ENCODE data around the gene RUNX1. TPM values are rescaled to one million over a fixed set of nuclear protein-coding genes. Genes with fewer than 3 reads are reported as not detected.
"Not testable (repeated sequence)": the region's sequence is repeated elsewhere in the genome, so short reads cannot be mapped to it uniquely, and the experiment has no call there.

RUNX1 gene
- total RNA-seq, 2 experiments from 2014 or later, result 49.5 to 58.8 TPM

DNA sequence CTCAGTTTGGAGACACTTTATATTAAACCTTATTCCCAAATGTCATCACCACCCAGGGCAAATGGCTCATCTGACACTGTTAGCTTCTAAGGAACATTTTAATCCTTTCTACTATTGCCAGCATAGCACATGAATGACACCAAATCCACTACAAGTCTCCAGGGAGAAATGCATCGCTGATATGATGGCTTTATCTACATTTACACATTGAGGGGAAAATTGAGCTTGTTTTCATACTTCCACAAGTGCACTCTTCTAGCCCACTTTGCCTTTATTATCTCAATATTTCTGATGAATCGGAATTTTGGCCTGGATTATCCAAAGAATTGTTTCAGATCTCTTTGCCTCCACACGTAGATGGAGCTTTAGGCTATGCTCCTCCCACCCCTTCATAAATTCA, 75.4 kb downstream of the RUNX1 start:
- Mint-ChIP-seq H3K36me3 (ENCODE audit: low read depth) (peaks cover 34% of the 10 kb centered on the region), H3K4me1 (peaks cover 86% of the 10 kb centered on the region), H3K9me3 (ENCODE audit: low read depth) (no peaks in the 10 kb centered on the region), H3K4me3 (peak overlapping the region; percentile 65), H3K27me3 (peaks cover 3% of the 10 kb centered on the region), H3K27ac (peak overlapping the region; percentile 72)
- POLR2A ChIA-PET, result interaction anchor here (0.6 to 2.1 kb wide), 10 partner anchors 10 to 538 kb away, joined by 3 to 31 read pairs (median 5); no protein-coding TSS in a partner anchor
- DNase-seq (no peak), ATAC-seq (no peak)
- CTCF ChIA-PET, result interaction anchor here (0.8 to 5.1 kb wide), 11 partner anchors 10 to 427 kb away, joined by 3 to 30 read pairs (median 4); no protein-coding TSS in a partner anchor
- intact Hi-C loops (cut with DNase I, micrococcal nuclease), result loop anchor here (1.0 kb wide), 1 partner anchor 10 kb away; no protein-coding TSS in a partner anchor

DNA sequence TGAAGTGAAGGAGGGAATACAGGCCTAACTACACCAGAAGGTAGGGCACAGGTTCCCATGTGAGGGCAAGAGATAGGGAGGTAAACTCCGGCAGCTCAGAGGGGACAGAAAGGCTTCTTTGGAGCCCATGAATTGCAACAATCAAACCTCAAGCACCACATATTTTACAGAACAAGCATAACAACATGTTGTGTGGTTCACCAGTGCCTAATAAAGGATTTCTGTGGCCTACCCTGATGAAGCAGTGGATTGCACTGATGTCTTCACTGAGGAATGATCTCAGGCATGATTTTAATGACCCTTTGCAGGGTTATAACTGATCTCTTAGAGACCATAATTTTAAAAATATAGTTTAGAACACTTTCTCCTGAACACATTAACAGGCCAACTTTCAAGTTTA, 77.4 kb downstream of the RUNX1 start:
- ATAC-seq (no peak), DNase-seq (no peak)
- H3K4me3 Mint-ChIP-seq, result no peak overlapping the region
- POLR2A ChIA-PET, result no interaction called here
- intact Hi-C loops (cut with DNase I, micrococcal nuclease), result no loop called here
- peaks cover 90% of the 10 kb centered on the region for H3K4me1 Mint-ChIP-seq
- H3K27ac Mint-ChIP-seq, result no peak overlapping the region
- peaks cover 3% of the 10 kb centered on the region for H3K27me3 Mint-ChIP-seq
- peaks cover 27% of the 10 kb centered on the region for H3K36me3 Mint-ChIP-seq (ENCODE audit: low read depth)
- no peaks in the 10 kb centered on the region for H3K9me3 Mint-ChIP-seq (ENCODE audit: low read depth)
- CTCF ChIA-PET, result interaction anchor here (5.1 kb wide), 1 partner anchor 12 kb away, joined by 30 read pairs; no protein-coding TSS in a partner anchor

DNA sequence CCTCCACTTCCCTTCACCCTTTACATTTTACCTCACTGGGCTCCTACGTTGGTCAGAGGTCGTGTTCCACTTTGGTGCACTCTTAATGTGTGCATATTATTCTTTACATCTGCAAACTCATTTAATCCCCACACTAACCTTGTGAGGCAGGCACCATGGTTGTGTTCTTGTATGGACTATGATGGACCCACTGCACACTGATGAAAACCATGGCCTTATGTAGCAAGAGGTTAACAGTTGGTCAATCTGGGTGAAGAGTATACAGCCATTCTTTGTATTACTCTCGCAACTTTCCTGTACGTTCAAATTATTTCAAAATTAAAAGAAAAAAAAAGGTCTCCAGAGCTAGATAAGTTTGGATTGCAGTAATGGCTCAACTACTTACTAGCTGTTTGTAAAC, 78.5 kb downstream of the RUNX1 start:
- no peak for ATAC-seq
- POLR2A ChIA-PET, result interaction anchor here (0.6 to 1.3 kb wide), 3 partner anchors 18 to 83 kb away, joined by 3 to 6 read pairs (median 3); no protein-coding TSS in a partner anchor
- DNase-seq, result no peak
- Mint-ChIP-seq H3K4me3 (no peak overlapping the region), H3K9me3 (ENCODE audit: low read depth) (no peaks in the 10 kb centered on the region), H3K4me1 (peaks cover 93% of the 10 kb centered on the region), H3K36me3 (ENCODE audit: low read depth) (peaks cover 21% of the 10 kb centered on the region), H3K27me3 (peaks cover 2% of the 10 kb centered on the region), H3K27ac (peak overlapping the region; percentile 39)
- intact Hi-C loops (cut with DNase I, micrococcal nuclease), result no loop called here
- CTCF ChIA-PET, result interaction anchor here (0.6 to 5.1 kb wide), 2 partner anchors 13 to 93 kb away, joined by 3 to 30 read pairs; no protein-coding TSS in a partner anchor

DNA sequence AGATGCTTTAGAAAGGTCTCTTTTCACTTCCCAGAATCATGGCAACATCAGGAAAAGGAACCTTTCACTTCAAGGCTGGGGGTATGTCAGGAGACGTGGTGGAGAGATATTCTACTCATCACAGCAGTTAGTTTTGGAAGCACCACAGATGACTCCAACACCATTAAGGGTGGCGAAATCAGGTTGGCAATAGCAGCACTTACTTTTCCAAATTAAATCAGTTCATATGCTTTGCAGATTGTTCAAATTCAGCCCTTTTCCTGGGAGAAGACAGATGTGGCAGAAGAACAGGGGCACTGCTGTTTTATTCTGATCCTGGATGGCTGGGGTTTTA, 79.0 kb downstream of the RUNX1 start:
- no peak for ATAC-seq
- Mint-ChIP-seq H3K36me3 (ENCODE audit: low read depth) (peaks cover 20% of the 10 kb centered on the region), H3K9me3 (ENCODE audit: low read depth) (no peaks in the 10 kb centered on the region), H3K27ac (peak overlapping the region; percentile 99), H3K4me1 (peaks cover 93% of the 10 kb centered on the region), H3K4me3 (peak overlapping the region; percentile 61), H3K27me3 (no peaks in the 10 kb centered on the region)
- intact Hi-C loops (cut with DNase I, micrococcal nuclease), result no loop called here
- ChIA-PET POLR2A (interaction anchor here (0.9 to 1.3 kb wide), 2 partner anchors 18 to 82 kb away, joined by 3 to 6 read pairs; no protein-coding TSS in a partner anchor), CTCF (no interaction called here)
- DNase-seq, result no peak

DNA sequence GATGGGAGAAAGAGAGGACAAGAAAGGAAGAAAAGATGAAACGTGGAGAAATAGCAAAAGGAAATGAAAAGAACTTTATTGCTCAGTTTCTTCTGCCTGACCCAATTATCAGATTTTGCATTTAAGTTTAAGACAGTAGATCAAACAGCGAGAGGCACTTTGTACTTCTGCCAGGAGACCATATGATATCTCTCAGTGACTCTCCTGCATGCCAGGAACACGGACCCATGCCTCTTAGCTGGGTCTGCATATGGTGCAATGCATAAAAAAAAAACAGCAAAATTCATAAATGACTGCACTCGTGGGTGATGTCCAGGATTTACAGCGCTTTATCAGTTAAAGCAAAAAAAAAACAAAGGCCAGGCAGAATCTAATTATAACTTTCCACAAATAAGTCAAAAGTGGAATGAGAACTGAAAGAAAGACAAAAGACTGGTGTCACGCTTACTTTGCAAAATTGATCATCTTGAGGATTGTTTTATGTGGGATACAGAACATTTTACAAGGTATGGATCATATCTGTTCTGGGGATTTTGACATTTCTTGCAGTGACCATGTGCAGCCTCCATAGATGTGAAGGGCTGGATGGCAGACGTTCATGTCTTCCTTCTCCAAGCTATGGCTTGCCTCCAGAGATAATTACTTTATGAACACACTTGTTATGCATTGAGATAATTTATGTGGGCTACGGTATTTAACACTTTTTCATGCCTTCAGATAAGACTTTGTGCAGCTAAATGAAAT, 79.5 kb downstream of the RUNX1 start:
- peaks cover 93% of the 10 kb centered on the region for H3K4me1 Mint-ChIP-seq
- no peak for DNase-seq
- intact Hi-C loops (cut with DNase I, micrococcal nuclease), result loop anchor here (1.0 to 5.0 kb wide), 9 partner anchors 14 to 388 kb away; no protein-coding TSS in a partner anchor
- no peaks in the 10 kb centered on the region for H3K27me3 Mint-ChIP-seq
- ChIA-PET CTCF (interaction anchor here (1.0 to 1.3 kb wide), 2 partner anchors 58 to 79 kb away, joined by 3 to 5 read pairs; no protein-coding TSS in a partner anchor), POLR2A (interaction anchor here (1.3 to 1.8 kb wide), 2 partner anchors 19 to 20 kb away, joined by 6 to 7 read pairs; no protein-coding TSS in a partner anchor)
- H3K27ac Mint-ChIP-seq, result peak overlapping the region; percentile 99
- H3K9me3 Mint-ChIP-seq (ENCODE audit: low read depth), result no peaks in the 10 kb centered on the region
- peaks cover 24% of the 10 kb centered on the region for H3K36me3 Mint-ChIP-seq (ENCODE audit: low read depth)
- H3K4me3 Mint-ChIP-seq, result peak overlapping the region; percentile 61
- ATAC-seq, result no peak

DNA sequence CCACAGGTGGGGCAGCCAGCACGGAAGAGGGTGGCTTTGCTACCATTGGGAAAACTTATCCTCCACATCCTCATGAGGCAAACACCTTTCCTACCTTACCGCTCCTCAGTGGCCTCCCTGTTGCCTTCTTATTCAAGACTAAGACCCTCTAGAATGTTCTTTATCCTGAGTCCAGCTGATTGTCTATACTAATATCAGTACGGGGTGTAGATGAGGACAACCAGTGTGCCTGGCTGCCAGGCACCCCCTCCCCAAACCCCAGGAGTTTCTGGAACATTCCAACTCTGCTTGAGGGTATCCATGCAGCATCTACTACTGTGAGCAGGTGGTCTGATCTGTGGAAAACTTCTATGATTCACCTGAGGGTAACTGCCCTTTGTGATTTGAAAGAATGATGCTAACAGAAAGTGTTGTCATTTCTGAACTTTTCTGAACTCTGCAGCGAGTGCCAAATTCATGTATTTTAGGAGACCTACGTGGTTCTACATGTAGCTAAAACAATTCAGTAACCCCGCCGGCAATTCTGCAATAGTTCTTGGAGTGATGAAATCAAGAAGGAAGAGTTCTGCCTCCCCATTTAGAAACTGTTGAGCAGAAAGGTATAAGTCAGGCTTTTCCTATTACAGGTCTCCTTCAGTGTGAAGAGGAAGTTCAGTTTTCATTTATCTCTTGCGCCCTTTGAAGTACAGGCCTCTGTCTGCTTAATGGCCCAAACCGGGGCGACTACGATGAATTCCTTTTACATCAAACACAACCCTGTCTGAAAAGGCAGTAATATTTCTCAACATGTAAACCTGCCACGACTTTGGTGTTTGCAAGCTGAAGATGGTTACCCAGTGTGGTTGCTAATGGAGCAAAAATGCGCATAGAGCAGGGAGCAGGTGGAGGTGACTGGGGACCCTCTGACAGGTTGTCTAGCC, 80.4 kb downstream of the RUNX1 start:
- peaks cover 25% of the 10 kb centered on the region for H3K36me3 Mint-ChIP-seq (ENCODE audit: low read depth)
- DNase-seq, result peak; percentile 78
- ATAC-seq, result peak; percentile 62
- ChIA-PET POLR2A (interaction anchor here (0.5 to 2.1 kb wide), 13 partner anchors 15 to 120 kb away, joined by 3 to 16 read pairs (median 4); no protein-coding TSS in a partner anchor), CTCF (interaction anchor here (0.6 to 2.2 kb wide), 11 partner anchors 15 to 80 kb away, joined by 3 to 14 read pairs (median 4); no protein-coding TSS in a partner anchor)
- peak overlapping the region; percentile 61 for H3K4me3 Mint-ChIP-seq
- H3K27ac Mint-ChIP-seq, result peak overlapping the region; percentile 99
- H3K4me1 Mint-ChIP-seq, result peaks cover 91% of the 10 kb centered on the region
- H3K9me3 Mint-ChIP-seq (ENCODE audit: low read depth), result no peaks in the 10 kb centered on the region
- intact Hi-C loops (cut with DNase I, micrococcal nuclease), result loop anchor here (1.0 to 5.0 kb wide), 11 partner anchors 15 to 389 kb away; no protein-coding TSS in a partner anchor
- H3K27me3 Mint-ChIP-seq, result no peaks in the 10 kb centered on the region

DNA sequence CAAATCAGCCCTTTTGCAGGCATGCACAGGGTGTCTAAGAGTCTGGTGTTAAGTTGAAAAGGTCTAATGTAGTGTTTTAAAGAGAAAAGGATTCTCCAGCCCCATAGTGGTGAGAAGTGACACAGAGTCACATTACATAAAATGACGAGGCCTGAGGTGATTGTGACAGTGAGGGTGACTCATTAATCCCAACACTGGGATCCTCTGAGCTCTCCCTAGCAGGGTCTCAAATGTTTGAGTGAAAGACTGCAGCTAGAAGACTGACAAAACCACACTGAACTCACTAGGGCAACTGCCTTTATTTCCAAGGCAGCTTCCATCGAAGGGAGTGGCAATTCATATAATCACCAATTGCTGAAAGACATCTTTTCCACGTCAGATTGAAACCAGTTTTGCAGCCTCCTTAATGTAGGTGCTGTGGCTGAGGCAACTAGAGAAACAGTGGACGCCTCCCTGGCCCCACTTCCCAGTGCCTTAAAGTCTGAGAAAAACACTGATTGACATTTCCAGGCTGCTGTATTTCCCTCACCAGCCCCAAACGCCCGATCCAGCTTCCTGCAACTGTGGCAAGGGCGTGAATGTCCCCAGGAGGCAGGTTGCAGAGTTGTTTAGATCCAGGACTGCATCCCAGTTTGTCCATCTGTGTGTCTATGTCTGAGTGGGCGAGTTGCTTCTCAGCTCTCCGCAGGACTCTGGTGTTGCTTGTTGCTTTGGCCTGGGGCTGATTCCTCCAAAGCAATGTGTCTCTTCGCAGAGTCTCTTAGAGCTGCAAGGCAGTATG, 81.4 kb downstream of the RUNX1 start:
- Mint-ChIP-seq H3K9me3 (ENCODE audit: low read depth) (no peaks in the 10 kb centered on the region), H3K4me3 (peak overlapping the region; percentile 61), H3K4me1 (peaks cover 91% of the 10 kb centered on the region), H3K27ac (peak overlapping the region; percentile 99), H3K36me3 (ENCODE audit: low read depth) (peaks cover 22% of the 10 kb centered on the region), H3K27me3 (no peaks in the 10 kb centered on the region)
- peak; percentile 70 for ATAC-seq
- CTCF ChIA-PET, result interaction anchor here (0.6 to 2.2 kb wide), 14 partner anchors 9 to 84 kb away, joined by 3 to 14 read pairs (median 4); no protein-coding TSS in a partner anchor
- peak; percentile 73 for DNase-seq
- intact Hi-C loops (cut with DNase I, micrococcal nuclease), result loop anchor here (1.0 to 5.0 kb wide), 14 partner anchors 16 to 390 kb away; no protein-coding TSS in a partner anchor
- POLR2A ChIA-PET, result interaction anchor here (0.5 to 2.1 kb wide), 15 partner anchors 14 to 120 kb away, joined by 3 to 17 read pairs (median 7); no protein-coding TSS in a partner anchor

DNA sequence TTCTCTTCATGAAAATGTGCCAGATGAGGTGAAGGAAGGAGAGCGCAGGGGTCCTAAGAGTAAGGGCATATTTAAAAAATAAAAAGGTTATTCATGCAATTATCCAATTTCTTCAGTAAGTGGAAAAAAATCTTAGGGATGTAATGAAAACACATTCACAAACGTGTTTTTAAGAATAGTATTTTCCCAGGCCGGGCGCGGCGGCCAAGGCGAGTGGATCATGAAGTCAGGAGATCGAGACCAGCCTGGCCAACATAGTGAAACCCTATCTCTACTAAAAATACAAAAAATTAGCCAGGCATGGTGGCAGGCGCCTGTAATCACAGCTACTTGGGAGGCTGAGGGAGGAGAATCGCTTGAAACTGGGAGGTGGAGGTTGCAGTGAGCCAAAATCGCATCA, 82.2 kb downstream of the RUNX1 start:
- CTCF ChIA-PET, result interaction anchor here (0.6 to 2.2 kb wide), 8 partner anchors 9 to 81 kb away, joined by 3 to 14 read pairs (median 4); no protein-coding TSS in a partner anchor
- H3K9me3 Mint-ChIP-seq (ENCODE audit: low read depth), result not testable (repeated sequence)

DNA sequence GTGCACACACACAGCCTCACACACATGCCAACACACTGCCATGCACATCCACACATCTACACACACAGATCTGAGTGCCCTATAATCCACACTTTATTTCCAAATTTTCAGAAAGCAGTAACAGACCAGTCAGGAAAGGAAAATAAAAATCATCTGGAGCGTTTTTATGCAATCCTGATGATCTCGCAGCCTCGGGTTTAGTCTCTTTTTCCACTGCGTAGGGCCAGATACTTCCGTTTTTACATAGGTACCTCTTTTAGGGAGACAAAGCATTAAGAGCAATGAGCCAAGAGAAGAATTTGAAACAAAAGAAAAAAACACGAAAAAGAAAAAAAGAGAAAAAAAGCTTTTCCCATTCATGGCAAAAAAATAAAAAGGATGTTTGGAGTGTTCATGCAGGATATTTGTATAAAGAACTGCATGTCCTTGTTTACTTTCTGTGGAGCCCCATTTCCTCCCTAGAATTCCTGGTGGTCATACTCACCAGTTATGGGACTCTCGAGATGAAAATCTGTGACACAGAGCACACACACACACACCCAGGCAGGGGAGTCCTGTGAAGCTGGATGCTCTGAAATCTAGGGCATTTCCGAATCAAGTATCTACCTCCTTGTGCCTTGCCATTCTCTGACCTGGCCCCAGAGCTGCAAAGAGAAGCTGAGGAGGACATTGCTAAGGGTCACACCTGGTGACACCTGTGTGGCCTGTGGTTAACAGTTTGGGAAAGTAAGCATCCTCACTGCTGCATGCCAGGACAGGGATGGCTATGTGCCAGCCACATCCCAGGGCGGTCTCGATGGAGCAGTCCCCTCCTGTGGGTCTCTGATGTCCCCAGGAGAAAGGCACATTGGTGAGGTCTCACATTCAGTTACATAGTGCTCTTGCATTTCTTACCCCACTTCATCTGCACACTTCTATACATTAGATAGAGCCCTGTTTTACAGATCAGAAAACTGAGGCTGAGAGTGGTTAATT, 83.6 kb downstream of the RUNX1 start:
- ChIA-PET POLR2A (interaction anchor here (0.6 kb wide), 3 partner anchors 20 to 1174 kb away, joined by 3 read pairs; no protein-coding TSS in a partner anchor), CTCF (interaction anchor here (0.7 to 1.3 kb wide), 3 partner anchors 9 to 18 kb away, joined by 4 to 5 read pairs (median 4); no protein-coding TSS in a partner anchor)
- Mint-ChIP-seq H3K4me3 (peak overlapping the region; percentile 2), H3K9me3 (ENCODE audit: low read depth) (no peaks in the 10 kb centered on the region), H3K27ac (peak overlapping the region; percentile 75), H3K4me1 (peaks cover 93% of the 10 kb centered on the region), H3K36me3 (ENCODE audit: low read depth) (peaks cover 19% of the 10 kb centered on the region), H3K27me3 (no peaks in the 10 kb centered on the region)
- intact Hi-C loops (cut with DNase I, micrococcal nuclease), result loop anchor here in 1 of 2 experiments (5.0 kb wide), 1 partner anchor 392 kb away; no protein-coding TSS in a partner anchor
- DNase-seq (no peak), ATAC-seq (no peak)

More for the DNA sequence above, 82.2 kb downstream of the RUNX1 start:
- peak overlapping the region; percentile 68 for H3K27ac Mint-ChIP-seq
- not testable (repeated sequence) for ATAC-seq, H3K4me3 Mint-ChIP-seq, H3K27me3 Mint-ChIP-seq, DNase-seq
- intact Hi-C loops (cut with DNase I, micrococcal nuclease), result loop anchor here (1.0 to 5.0 kb wide), 8 partner anchors 20 to 390 kb away; no protein-coding TSS in a partner anchor
- peaks cover 92% of the 10 kb centered on the region for H3K4me1 Mint-ChIP-seq
- H3K36me3 Mint-ChIP-seq (ENCODE audit: low read depth), result peaks cover 20% of the 10 kb centered on the region
- POLR2A ChIA-PET, result interaction anchor here (0.7 to 2.1 kb wide), 9 partner anchors 17 to 81 kb away, joined by 3 to 17 read pairs (median 7); no protein-coding TSS in a partner anchor

Data from activated CD4-positive, alpha-beta T cell treated with anti-CD3 and anti-CD28 coated beads for 36 hours (primary cell).